ENCODE data around the gene ZNF385B. TPM values are rescaled to one million over a fixed set of nuclear protein-coding genes. Genes with fewer than 3 reads are reported as not detected.

The ZNF385B gene
- total and polyA plus RNA-seq, 9 donors = 3.9 to 17.1 (median 12.5) TPM

GRCh38 chr2:179533875-179534274 is 327.5 kb downstream of the ZNF385B start:
- no peaks in the 10 kb centered on the region for H3K9me3 ChIP-seq (replicated peaks; ENCODE audit: control insufficient read depth, low read depth, low read length)
- no peaks in the 10 kb centered on the region for H3K4me1 ChIP-seq (ENCODE audit: control insufficient read depth, insufficient read depth, low read length)
- no peak overlapping the region for H3K27ac ChIP-seq (ENCODE audit: low read length)
- no peaks in the 10 kb centered on the region for H3K36me3 ChIP-seq (ENCODE audit: control insufficient read depth, insufficient read depth, low read length)
- no peak overlapping the region for H3K4me3 ChIP-seq (ENCODE audit: low read length)
- DNase-seq = no peak
- H3K27me3 ChIP-seq (ENCODE audit: control insufficient read depth, insufficient read depth, low read length) = no peaks in the 10 kb centered on the region
- no CpG with 5 or more reads among the region's 1 CpG for WGBS (ENCODE audit: insufficient coverage)

GRCh38 chr2:179532863-179533278 is 328.5 kb downstream of the ZNF385B start:
- no peak overlapping the region for H3K27ac ChIP-seq (ENCODE audit: low read length)
- no peaks in the 10 kb centered on the region for H3K36me3 ChIP-seq (ENCODE audit: control insufficient read depth, insufficient read depth, low read length)
- H3K9me3 ChIP-seq (replicated peaks; ENCODE audit: control insufficient read depth, low read depth, low read length) = no peaks in the 10 kb centered on the region
- 20% methylated on average over 1 of the region's 2 CpGs for WGBS (ENCODE audit: insufficient coverage)
- no peaks in the 10 kb centered on the region for H3K4me1 ChIP-seq (ENCODE audit: control insufficient read depth, insufficient read depth, low read length)
- no peaks in the 10 kb centered on the region for H3K27me3 ChIP-seq (ENCODE audit: control insufficient read depth, insufficient read depth, low read length)
- DNase-seq = no peak
- H3K4me3 ChIP-seq (ENCODE audit: low read length) = no peak overlapping the region

- no peaks in the 10 kb centered on the region for H3K4me1 ChIP-seq (ENCODE audit: control insufficient read depth, insufficient read depth, low read length)
- H3K4me3 ChIP-seq (ENCODE audit: low read length) = no peak overlapping the region
- no CpG with 5 or more reads among the region's 2 CpGs for WGBS (ENCODE audit: insufficient coverage)
- H3K27me3 ChIP-seq (ENCODE audit: control insufficient read depth, insufficient read depth, low read length) = no peaks in the 10 kb centered on the region
- H3K27ac ChIP-seq (ENCODE audit: low read length) = no peak overlapping the region
- H3K36me3 ChIP-seq (ENCODE audit: control insufficient read depth, insufficient read depth, low read length) = no peaks in the 10 kb centered on the region
- DNase-seq = no peak
- no peaks in the 10 kb centered on the region for H3K9me3 ChIP-seq (replicated peaks; ENCODE audit: control insufficient read depth, low read depth, low read length)
Observed at GRCh38 chr2:179528576-179529069, 332.8 kb downstream of the ZNF385B start.

GRCh38 chr2:179525340-179525739 is 336.1 kb downstream of the ZNF385B start:
- Histone ChIP-seq H3K9me3 (replicated peaks; ENCODE audit: control insufficient read depth, low read depth, low read length) (no peaks in the 10 kb centered on the region), H3K27me3 (ENCODE audit: control insufficient read depth, insufficient read depth, low read length) (no peaks in the 10 kb centered on the region), H3K27ac (ENCODE audit: low read length) (no peak overlapping the region), H3K4me3 (ENCODE audit: low read length) (no peak overlapping the region), H3K36me3 (ENCODE audit: control insufficient read depth, insufficient read depth, low read length) (no peaks in the 10 kb centered on the region), H3K4me1 (ENCODE audit: control insufficient read depth, insufficient read depth, low read length) (no peaks in the 10 kb centered on the region)
- 28% methylated on average over 2 of the region's 3 CpGs for WGBS (ENCODE audit: insufficient coverage)
- peak; percentile 15 for DNase-seq

GRCh38 chr2:179524809-179525339 is 336.5 kb downstream of the ZNF385B start:
- no peaks in the 10 kb centered on the region for H3K4me1 ChIP-seq (ENCODE audit: control insufficient read depth, insufficient read depth, low read length)
- H3K9me3 ChIP-seq (replicated peaks; ENCODE audit: control insufficient read depth, low read depth, low read length) = no peaks in the 10 kb centered on the region
- H3K27me3 ChIP-seq (ENCODE audit: control insufficient read depth, insufficient read depth, low read length) = no peaks in the 10 kb centered on the region
- no peak for DNase-seq
- no peaks in the 10 kb centered on the region for H3K36me3 ChIP-seq (ENCODE audit: control insufficient read depth, insufficient read depth, low read length)
- no peak overlapping the region for H3K4me3 ChIP-seq (ENCODE audit: low read length)
- no peak overlapping the region for H3K27ac ChIP-seq (ENCODE audit: low read length)
- WGBS (ENCODE audit: insufficient coverage) = no CpG with 5 or more reads among the region's 5 CpGs

- no peaks in the 10 kb centered on the region for H3K36me3 ChIP-seq (ENCODE audit: control insufficient read depth, insufficient read depth, low read length)
- H3K27me3 ChIP-seq (ENCODE audit: control insufficient read depth, insufficient read depth, low read length) = no peaks in the 10 kb centered on the region
- no peak for DNase-seq
- no CpG with 5 or more reads among the region's 1 CpG for WGBS (ENCODE audit: insufficient coverage)
- no peak overlapping the region for H3K27ac ChIP-seq (ENCODE audit: low read length)
- H3K9me3 ChIP-seq (replicated peaks; ENCODE audit: control insufficient read depth, low read depth, low read length) = no peaks in the 10 kb centered on the region
- no peaks in the 10 kb centered on the region for H3K4me1 ChIP-seq (ENCODE audit: control insufficient read depth, insufficient read depth, low read length)
- H3K4me3 ChIP-seq (ENCODE audit: low read length) = no peak overlapping the region
Observed at GRCh38 chr2:179521944-179522343, 339.5 kb downstream of the ZNF385B start.

GRCh38 chr2:179518830-179519229 is 342.6 kb downstream of the ZNF385B start:
- WGBS (ENCODE audit: insufficient coverage) = 91% methylated on average over 1 of the region's 4 CpGs
- DNase-seq = no peak
- no peak overlapping the region for H3K27ac ChIP-seq (ENCODE audit: low read length)

GRCh38 chr2:179513181-179513580 is 348.2 kb downstream of the ZNF385B start:
- H3K4me1 ChIP-seq (ENCODE audit: control insufficient read depth, insufficient read depth, low read length) = no peaks in the 10 kb centered on the region
- no CpG with 5 or more reads among the region's 1 CpG for WGBS (ENCODE audit: insufficient coverage)
- peaks cover 3% of the 10 kb centered on the region for H3K9me3 ChIP-seq (replicated peaks; ENCODE audit: control insufficient read depth, low read depth, low read length)
- no peaks in the 10 kb centered on the region for H3K27me3 ChIP-seq (ENCODE audit: control insufficient read depth, insufficient read depth, low read length)
- DNase-seq = no peak
- H3K27ac ChIP-seq (ENCODE audit: low read length) = no peak overlapping the region
- no peak overlapping the region for H3K4me3 ChIP-seq (ENCODE audit: low read length)
- no peaks in the 10 kb centered on the region for H3K36me3 ChIP-seq (ENCODE audit: control insufficient read depth, insufficient read depth, low read length)

More at GRCh38 chr2:179518830-179519229, 342.6 kb downstream of the ZNF385B start:
- no peak overlapping the region for H3K4me3 ChIP-seq (ENCODE audit: low read length)
- H3K4me1 ChIP-seq (ENCODE audit: control insufficient read depth, insufficient read depth, low read length) = no peaks in the 10 kb centered on the region
- H3K36me3 ChIP-seq (ENCODE audit: control insufficient read depth, insufficient read depth, low read length) = no peaks in the 10 kb centered on the region
- no peaks in the 10 kb centered on the region for H3K27me3 ChIP-seq (ENCODE audit: control insufficient read depth, insufficient read depth, low read length)
- peaks cover 3% of the 10 kb centered on the region for H3K9me3 ChIP-seq (replicated peaks; ENCODE audit: control insufficient read depth, low read depth, low read length)

GRCh38 chr2:179512281-179513035 is 349.0 kb downstream of the ZNF385B start:
- H3K9me3 ChIP-seq (replicated peaks; ENCODE audit: control insufficient read depth, low read depth, low read length) = peaks cover 3% of the 10 kb centered on the region
- H3K36me3 ChIP-seq (ENCODE audit: control insufficient read depth, insufficient read depth, low read length) = no peaks in the 10 kb centered on the region
- DNase-seq = no peak
- no peak overlapping the region for H3K27ac ChIP-seq (ENCODE audit: low read length)
- H3K4me1 ChIP-seq (ENCODE audit: control insufficient read depth, insufficient read depth, low read length) = no peaks in the 10 kb centered on the region
- no peak overlapping the region for H3K4me3 ChIP-seq (ENCODE audit: low read length)
- no CpG with 5 or more reads among the region's 1 CpG for WGBS (ENCODE audit: insufficient coverage)
- no peaks in the 10 kb centered on the region for H3K27me3 ChIP-seq (ENCODE audit: control insufficient read depth, insufficient read depth, low read length)

GRCh38 chr2:179511105-179511789 is 350.2 kb downstream of the ZNF385B start:
- 89% methylated on average over 1 of the region's 4 CpGs for WGBS (ENCODE audit: insufficient coverage)
- no peak for DNase-seq
- H3K27ac ChIP-seq (ENCODE audit: low read length) = no peak overlapping the region
- H3K4me1 ChIP-seq (ENCODE audit: control insufficient read depth, insufficient read depth, low read length) = no peaks in the 10 kb centered on the region
- H3K4me3 ChIP-seq (ENCODE audit: low read length) = no peak overlapping the region
- peaks cover 3% of the 10 kb centered on the region for H3K9me3 ChIP-seq (replicated peaks; ENCODE audit: control insufficient read depth, low read depth, low read length)
- H3K36me3 ChIP-seq (ENCODE audit: control insufficient read depth, insufficient read depth, low read length) = no peaks in the 10 kb centered on the region
- H3K27me3 ChIP-seq (ENCODE audit: control insufficient read depth, insufficient read depth, low read length) = no peaks in the 10 kb centered on the region

Measured in muscle of leg (tissue), 11 donors.